HL-60 (cell line): ENCODE data around the gene PPHLN1.
A peak's percentile ranks its signal among the peaks of the same experiment; 100 is the strongest.

Experiments
- DNase-seq, 2 experiments: peaks; one replicate each; pipeline ENCODE4 v3.0.0-alpha.2; 2010 to 2020; ENCODE audit warnings: low read depth in 1 of 2, low spot score in 1 of 2
- H3K27ac ChIP-seq: fragments of 250-450 bp; sonication (Bioruptor Pico); replicated peaks from 2 replicates; pipeline ENCODE4 v1.5.1; 2020; ENCODE audit warnings: mild to moderate bottlenecking, moderate library complexity
- H3K27me3 ChIP-seq: fragments of 250-450 bp; sonication (Bioruptor Pico); 2 replicates; pipeline ENCODE4 v1.5.1; 2021; ENCODE audit warnings: mild to moderate bottlenecking, moderate library complexity; ENCODE audit not compliant: insufficient read depth, poor library complexity, severe bottlenecking
- H3K4me3 ChIP-seq: replicated peaks from 2 replicates; pipeline ENCODE4 v1.5.1; 2011; ENCODE audit warnings: mild to moderate bottlenecking, control low read depth, low read length; ENCODE audit not compliant: insufficient read depth
- CTCF ChIP-seq: IDR thresholded peaks from one replicate; pipeline ENCODE4 v1.5.1; 2011; ENCODE audit warnings: low read length, control low read depth, inconsistent platforms; ENCODE audit not compliant: insufficient read depth
- GABPA ChIP-seq: IDR thresholded peaks from 2 replicates; pipeline ENCODE4 v1.6.1; 2012; ENCODE audit warnings: low read depth
- POLR2AphosphoS5 ChIP-seq: IDR thresholded peaks from 2 replicates; pipeline ENCODE4 v1.6.1; 2012; ENCODE audit warnings: low read depth
- REST ChIP-seq: IDR thresholded peaks from 2 replicates; pipeline ENCODE4 v1.6.1; 2012; ENCODE audit warnings: low read depth; ENCODE audit not compliant: insufficient replicate concordance
- SPI1 ChIP-seq: IDR thresholded peaks from 2 replicates; pipeline ENCODE4 v1.6.1; 2012; ENCODE audit warnings: low read depth, mild to moderate bottlenecking, borderline replicate concordance
- microRNA-seq: library from miRNA; unstranded; fragments of <30 nt; microRNA quantifications from one replicate; pipeline ENCODE4, GENCODE V29; 2018

PPHLN1 gene

GRCh38 chr12:42486407-42486806 is 160.4 kb downstream of the PPHLN1 start:
- DNase-seq: no peak
- Histone ChIP-seq H3K4me3 (no peak overlapping the region), H3K27me3 (peaks cover 16% of the 10 kb centered on the region), H3K27ac (no peak overlapping the region)
- no peak for TF ChIP-seq SPI1
- no peak for TF ChIP-seq POLR2AphosphoS5
- no peak for TF ChIP-seq CTCF
- no peak for TF ChIP-seq REST
- TF ChIP-seq GABPA: no peak

GRCh38 chr12:42490261-42490842 is 164.4 kb downstream of the PPHLN1 start:
- H3K27ac ChIP-seq: no peak overlapping the region
- no peak overlapping the region for H3K4me3 ChIP-seq
- TF ChIP-seq GABPA (no peak), SPI1 (no peak), POLR2AphosphoS5 (no peak), REST (no peak), CTCF (no peak)
- peaks cover 7% of the 10 kb centered on the region for H3K27me3 ChIP-seq
- DNase-seq: no peak

Small RNAs within 50 kb of the gene (microRNA-seq; reads per million reads assigned to microRNA genes)
- 3.6 reads per million, percentile 8 among the genes with 10 or more reads in this experiment for gene MIR7851
